ENCODE results near the gene ACSL3.

The ACSL3 gene

DNA sequence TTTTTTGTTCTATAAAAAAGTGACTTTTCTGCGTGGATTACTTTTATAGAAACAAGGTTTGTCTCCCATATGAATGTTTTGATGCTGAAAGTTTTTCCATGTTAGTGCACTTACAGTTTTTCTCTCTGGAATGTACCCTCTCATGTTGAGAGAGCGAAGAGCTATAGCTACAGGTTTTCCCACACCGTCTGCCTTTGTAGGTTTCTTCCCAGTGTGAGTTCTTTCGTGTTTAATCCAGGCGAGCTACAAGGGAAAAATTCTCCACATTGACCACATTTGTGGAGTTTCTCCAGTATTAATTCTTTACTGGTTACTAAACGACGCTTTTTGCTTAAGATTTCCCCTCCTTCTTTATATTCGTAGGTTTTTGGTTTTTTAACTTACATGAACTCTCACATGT lies 85.1 kb downstream of the ACSL3 start:
- TF ChIP-seq TOX (CRISPR knock-in tag; IDR thresholded peaks at IDR 0.05; ENCODE audit: borderline replicate concordance) (no peak), RARB (CRISPR knock-in tag; IDR thresholded peaks at IDR 0.05) (no peak), SNAI2 (CRISPR knock-in tag; IDR thresholded peaks at IDR 0.05) (no peak), ZNF565 (CRISPR knock-in tag; conservative IDR thresholded peaks at IDR 0.05; ENCODE audit: low read depth) (no peak), BACH2 (CRISPR knock-in tag; IDR thresholded peaks at IDR 0.05; ENCODE audit: borderline replicate concordance) (no peak), ARNTL (CRISPR knock-in tag; IDR thresholded peaks at IDR 0.05; ENCODE audit: borderline replicate concordance, low read depth) (no peak), TCF4 (CRISPR knock-in tag; IDR thresholded peaks at IDR 0.05; ENCODE audit: borderline replicate concordance) (no peak), ESRRG (CRISPR knock-in tag; IDR thresholded peaks at IDR 0.05) (no peak), PPARA (CRISPR knock-in tag; IDR thresholded peaks at IDR 0.05; ENCODE audit: borderline replicate concordance) (no peak), OSR1 (CRISPR knock-in tag; IDR thresholded peaks at IDR 0.05) (no peak), ZNF8 (CRISPR knock-in tag; IDR thresholded peaks at IDR 0.05) (no peak), GLIS3 (CRISPR knock-in tag; IDR thresholded peaks at IDR 0.05) (no peak)
- TF ChIP-seq, protein P1, sequence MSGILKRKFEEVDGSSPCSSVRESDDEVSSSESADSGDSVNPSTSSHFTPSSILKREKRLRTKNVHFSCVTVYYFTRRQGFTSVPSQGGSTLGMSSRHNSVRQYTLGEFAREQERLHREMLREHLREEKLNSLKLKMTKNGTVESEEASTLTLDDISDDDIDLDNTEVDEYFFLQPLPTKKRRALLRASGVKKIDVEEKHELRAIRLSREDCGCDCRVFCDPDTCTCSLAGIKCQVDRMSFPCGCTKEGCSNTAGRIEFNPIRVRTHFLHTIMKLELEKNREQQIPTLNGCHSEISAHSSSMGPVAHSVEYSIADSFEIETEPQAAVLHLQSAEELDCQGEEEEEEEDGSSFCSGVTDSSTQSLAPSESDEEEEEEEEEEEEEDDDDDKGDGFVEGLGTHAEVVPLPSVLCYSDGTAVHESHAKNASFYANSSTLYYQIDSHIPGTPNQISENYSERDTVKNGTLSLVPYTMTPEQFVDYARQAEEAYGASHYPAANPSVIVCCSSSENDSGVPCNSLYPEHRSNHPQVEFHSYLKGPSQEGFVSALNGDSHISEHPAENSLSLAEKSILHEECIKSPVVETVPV (CRISPR knock-in tag; IDR thresholded peaks at IDR 0.05), result no peak
- TF ChIP-seq, protein P2, sequence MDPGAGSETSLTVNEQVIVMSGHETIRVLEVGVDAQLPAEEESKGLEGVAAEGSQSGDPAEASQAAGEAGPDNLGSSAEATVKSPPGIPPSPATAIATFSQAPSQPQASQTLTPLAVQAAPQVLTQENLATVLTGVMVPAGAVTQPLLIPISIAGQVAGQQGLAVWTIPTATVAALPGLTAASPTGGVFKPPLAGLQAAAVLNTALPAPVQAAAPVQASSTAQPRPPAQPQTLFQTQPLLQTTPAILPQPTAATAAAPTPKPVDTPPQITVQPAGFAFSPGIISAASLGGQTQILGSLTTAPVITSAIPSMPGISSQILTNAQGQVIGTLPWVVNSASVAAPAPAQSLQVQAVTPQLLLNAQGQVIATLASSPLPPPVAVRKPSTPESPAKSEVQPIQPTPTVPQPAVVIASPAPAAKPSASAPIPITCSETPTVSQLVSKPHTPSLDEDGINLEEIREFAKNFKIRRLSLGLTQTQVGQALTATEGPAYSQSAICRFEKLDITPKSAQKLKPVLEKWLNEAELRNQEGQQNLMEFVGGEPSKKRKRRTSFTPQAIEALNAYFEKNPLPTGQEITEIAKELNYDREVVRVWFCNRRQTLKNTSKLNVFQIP (CRISPR knock-in tag; IDR thresholded peaks at IDR 0.05; ENCODE audit: borderline replicate concordance, low read depth), result no peak
- TF ChIP-seq, protein P3, sequence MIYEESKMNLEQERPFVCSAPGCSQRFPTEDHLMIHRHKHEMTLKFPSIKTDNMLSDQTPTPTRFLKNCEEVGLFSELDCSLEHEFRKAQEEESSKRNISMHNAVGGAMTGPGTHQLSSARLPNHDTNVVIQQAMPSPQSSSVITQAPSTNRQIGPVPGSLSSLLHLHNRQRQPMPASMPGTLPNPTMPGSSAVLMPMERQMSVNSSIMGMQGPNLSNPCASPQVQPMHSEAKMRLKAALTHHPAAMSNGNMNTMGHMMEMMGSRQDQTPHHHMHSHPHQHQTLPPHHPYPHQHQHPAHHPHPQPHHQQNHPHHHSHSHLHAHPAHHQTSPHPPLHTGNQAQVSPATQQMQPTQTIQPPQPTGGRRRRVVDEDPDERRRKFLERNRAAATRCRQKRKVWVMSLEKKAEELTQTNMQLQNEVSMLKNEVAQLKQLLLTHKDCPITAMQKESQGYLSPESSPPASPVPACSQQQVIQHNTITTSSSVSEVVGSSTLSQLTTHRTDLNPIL (CRISPR knock-in tag; IDR thresholded peaks at IDR 0.05; ENCODE audit: low read depth), result no peak
- TF ChIP-seq, protein P4, sequence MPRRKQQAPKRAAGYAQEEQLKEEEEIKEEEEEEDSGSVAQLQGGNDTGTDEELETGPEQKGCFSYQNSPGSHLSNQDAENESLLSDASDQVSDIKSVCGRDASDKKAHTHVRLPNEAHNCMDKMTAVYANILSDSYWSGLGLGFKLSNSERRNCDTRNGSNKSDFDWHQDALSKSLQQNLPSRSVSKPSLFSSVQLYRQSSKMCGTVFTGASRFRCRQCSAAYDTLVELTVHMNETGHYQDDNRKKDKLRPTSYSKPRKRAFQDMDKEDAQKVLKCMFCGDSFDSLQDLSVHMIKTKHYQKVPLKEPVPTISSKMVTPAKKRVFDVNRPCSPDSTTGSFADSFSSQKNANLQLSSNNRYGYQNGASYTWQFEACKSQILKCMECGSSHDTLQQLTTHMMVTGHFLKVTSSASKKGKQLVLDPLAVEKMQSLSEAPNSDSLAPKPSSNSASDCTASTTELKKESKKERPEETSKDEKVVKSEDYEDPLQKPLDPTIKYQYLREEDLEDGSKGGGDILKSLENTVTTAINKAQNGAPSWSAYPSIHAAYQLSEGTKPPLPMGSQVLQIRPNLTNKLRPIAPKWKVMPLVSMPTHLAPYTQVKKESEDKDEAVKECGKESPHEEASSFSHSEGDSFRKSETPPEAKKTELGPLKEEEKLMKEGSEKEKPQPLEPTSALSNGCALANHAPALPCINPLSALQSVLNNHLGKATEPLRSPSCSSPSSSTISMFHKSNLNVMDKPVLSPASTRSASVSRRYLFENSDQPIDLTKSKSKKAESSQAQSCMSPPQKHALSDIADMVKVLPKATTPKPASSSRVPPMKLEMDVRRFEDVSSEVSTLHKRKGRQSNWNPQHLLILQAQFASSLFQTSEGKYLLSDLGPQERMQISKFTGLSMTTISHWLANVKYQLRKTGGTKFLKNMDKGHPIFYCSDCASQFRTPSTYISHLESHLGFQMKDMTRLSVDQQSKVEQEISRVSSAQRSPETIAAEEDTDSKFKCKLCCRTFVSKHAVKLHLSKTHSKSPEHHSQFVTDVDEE (CRISPR knock-in tag; IDR thresholded peaks at IDR 0.05), result no peak
- no peak for ATAC-seq

DNA sequence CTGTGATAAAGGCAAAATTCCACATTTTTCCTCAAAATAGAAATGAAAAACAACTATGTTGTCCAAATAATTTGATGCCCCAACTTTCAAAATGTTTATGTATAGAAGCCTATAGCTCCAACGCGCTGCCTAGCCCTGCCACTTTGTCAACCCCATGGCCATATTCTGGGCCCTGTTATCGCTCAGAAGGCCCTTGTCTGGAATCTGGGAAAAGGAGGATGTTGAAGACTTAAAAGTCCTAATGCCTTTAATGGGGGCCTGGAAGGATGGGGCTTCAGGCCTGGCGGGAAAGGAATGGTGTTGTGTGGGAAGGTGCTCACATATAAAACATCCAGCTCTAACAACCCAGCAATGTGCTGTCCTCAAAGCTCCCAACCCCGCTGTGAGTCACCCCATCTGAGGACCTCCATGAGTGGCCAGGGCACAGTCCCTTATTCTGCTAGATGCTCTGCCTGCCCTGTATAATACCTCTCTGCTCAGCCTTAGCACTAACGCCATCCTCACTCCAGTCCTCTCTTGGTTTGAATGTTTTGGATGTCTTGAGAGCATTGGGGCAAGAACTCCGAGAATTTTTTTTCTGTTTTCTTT lies 86.0 kb downstream of the ACSL3 start:
- TF ChIP-seq ZFP3 (CRISPR knock-in tag; IDR thresholded peaks at IDR 0.05) (no peak), OSR1 (CRISPR knock-in tag; IDR thresholded peaks at IDR 0.05) (no peak), ISL1 (CRISPR knock-in tag; IDR thresholded peaks at IDR 0.05) (no peak), ZFP30 (CRISPR knock-in tag; IDR thresholded peaks at IDR 0.05) (no peak), CSDC2 (CRISPR knock-in tag; IDR thresholded peaks at IDR 0.05) (no peak), ARNTL (CRISPR knock-in tag; IDR thresholded peaks at IDR 0.05; ENCODE audit: borderline replicate concordance, low read depth) (no peak)
- TF ChIP-seq, protein P3 (CRISPR knock-in tag; IDR thresholded peaks at IDR 0.05; ENCODE audit: low read depth), result no peak
- TF ChIP-seq, protein P1 (CRISPR knock-in tag; IDR thresholded peaks at IDR 0.05), result no peak
- TF ChIP-seq, protein P4 (CRISPR knock-in tag; IDR thresholded peaks at IDR 0.05), result no peak
- no peak for ATAC-seq

All from SK-N-SH treated with all-trans-retinoic acid at 6 μM for 48 hours (cell line).